OCI-LY3 (cell line): ENCODE results near the gene SLC5A10.

Experiments used
- H2AFZ ChIP-seq: fragments of 200-600, 300-600 bp; shearing (Covaris generic); 2 replicates; pipeline ENCODE4 v1.6.0; 2014; ENCODE audit warnings: antibody characterized with exemption, low read depth, low read length
- H3K27ac ChIP-seq: fragments of 200-600, 300-600 bp; sonication (generic); 2 replicates; pipeline ENCODE4 v1.5.1; 2014; ENCODE audit warnings: mild to moderate bottlenecking, low read length, moderate library complexity, mixed read lengths
- H3K27me3 ChIP-seq: fragments of 200-600, 300-600 bp; sonication (generic); 2 replicates; pipeline ENCODE4 v1.6.1; 2014; ENCODE audit warnings: low read depth, low read length, mixed read lengths
- H3K36me3 ChIP-seq: fragments of 200-600, 300-600 bp; sonication (generic); replicated peaks from 2 replicates; pipeline ENCODE3; 2014; ENCODE audit warnings: low read depth, low read length, mixed read lengths
- H3K4me1 ChIP-seq: fragments of 300-600, 200-600 bp; sonication (generic); 2 replicates; pipeline ENCODE4 v1.6.1; 2014; ENCODE audit warnings: low read length, mixed read lengths
- H3K4me2 ChIP-seq: fragments of 200-600, 300-600 bp; sonication (generic); 2 replicates; pipeline ENCODE4 v1.6.1; 2014; ENCODE audit warnings: low read length, mixed read lengths
- H3K4me3 ChIP-seq: fragments of 300-600, 200-600 bp; sonication (generic); 2 replicates; pipeline ENCODE4 v1.5.1; 2014; ENCODE audit warnings: antibody characterized with exemption, mild to moderate bottlenecking, low read length, moderate library complexity
- H3K79me2 ChIP-seq: fragments of 300-600, 200-600 bp; shearing (Covaris generic); 2 replicates; pipeline ENCODE4 v1.6.1; 2014; ENCODE audit warnings: mild to moderate bottlenecking, low read length, mixed read lengths
- H3K9ac ChIP-seq: fragments of 300-600, 200-600 bp; shearing (Covaris generic); 2 replicates; pipeline ENCODE4 v1.6.0; 2014; ENCODE audit warnings: mild to moderate bottlenecking, low read length, moderate library complexity
- H3K9me3 ChIP-seq: fragments of 200-600, 300-600 bp; shearing (Covaris generic); 2 replicates; pipeline ENCODE4 v1.6.1; 2014; ENCODE audit warnings: low read length, mixed read lengths; ENCODE audit not compliant: insufficient read depth
- H4K20me1 ChIP-seq: fragments of 200-600, 300-600 bp; sonication (generic); 2 replicates; pipeline ENCODE4 v1.6.1; 2016; ENCODE audit warnings: low read length, mixed read lengths; ENCODE audit not compliant: insufficient read depth
- CTCF ChIP-seq: fragments of 200-600, 300-600 bp; sonication (generic); IDR thresholded peaks from 2 replicates; pipeline ENCODE4 v1.5.1; 2014; ENCODE audit warnings: antibody characterized with exemption, low read length, low read depth
- EZH2phosphoT487 ChIP-seq: fragments of 200-600 bp; shearing (Covaris generic); IDR thresholded peaks from 2 replicates; pipeline ENCODE4 v1.6.1; 2018; ENCODE audit warnings: antibody characterized with exemption, mixed run types, low read depth

SLC5A10 gene

GRCh38 chr17:18956581-18956980 lies 4.6 kb downstream of the SLC5A10 start:
- Histone ChIP-seq H3K27me3 (no peaks in the 10 kb centered on the region), H3K4me2 (no peak overlapping the region), H3K79me2 (no peaks in the 10 kb centered on the region), H3K9me3 (no peaks in the 10 kb centered on the region), H3K36me3 (no peaks in the 10 kb centered on the region), H3K4me1 (peaks cover 11% of the 10 kb centered on the region), H3K27ac (no peak overlapping the region), H3K4me3 (no peak overlapping the region), H4K20me1 (no peaks in the 10 kb centered on the region), H2AFZ (no peak overlapping the region), H3K9ac (no peak overlapping the region)
- no peak for TF ChIP-seq CTCF
- no peak for TF ChIP-seq EZH2phosphoT487

GRCh38 chr17:18957831-18958230 lies 5.9 kb downstream of the SLC5A10 start:
- H2AFZ ChIP-seq, result no peak overlapping the region
- no peaks in the 10 kb centered on the region for H3K36me3 ChIP-seq
- H3K9me3 ChIP-seq, result no peaks in the 10 kb centered on the region
- H3K27ac ChIP-seq, result no peak overlapping the region
- H3K9ac ChIP-seq, result no peak overlapping the region
- H4K20me1 ChIP-seq, result no peaks in the 10 kb centered on the region
- H3K4me3 ChIP-seq, result no peak overlapping the region
- H3K79me2 ChIP-seq, result no peaks in the 10 kb centered on the region
- no peaks in the 10 kb centered on the region for H3K27me3 ChIP-seq
- TF ChIP-seq CTCF (no peak), EZH2phosphoT487 (no peak)
- no peak overlapping the region for H3K4me2 ChIP-seq
- peaks cover 21% of the 10 kb centered on the region for H3K4me1 ChIP-seq

- H3K4me1 ChIP-seq, result peaks cover 21% of the 10 kb centered on the region
Measured at GRCh38 chr17:18958611-18959010, 6.6 kb downstream of the SLC5A10 start.

GRCh38 chr17:18959071-18959844 lies 7.3 kb downstream of the SLC5A10 start:
- Histone ChIP-seq H3K4me3 (no peak overlapping the region), H3K79me2 (no peaks in the 10 kb centered on the region), H3K36me3 (no peaks in the 10 kb centered on the region), H3K9ac (no peak overlapping the region), H2AFZ (no peak overlapping the region), H3K4me2 (no peak overlapping the region), H3K27ac (no peak overlapping the region), H4K20me1 (no peaks in the 10 kb centered on the region), H3K4me1 (peaks cover 21% of the 10 kb centered on the region), H3K9me3 (no peaks in the 10 kb centered on the region), H3K27me3 (no peaks in the 10 kb centered on the region)
- TF ChIP-seq EZH2phosphoT487, result no peak
- TF ChIP-seq CTCF, result no peak

More at GRCh38 chr17:18958611-18959010, 6.6 kb downstream of the SLC5A10 start:
- Histone ChIP-seq H3K9ac (no peak overlapping the region), H2AFZ (no peak overlapping the region), H4K20me1 (no peaks in the 10 kb centered on the region), H3K4me3 (no peak overlapping the region), H3K36me3 (no peaks in the 10 kb centered on the region), H3K79me2 (no peaks in the 10 kb centered on the region), H3K27ac (no peak overlapping the region), H3K4me2 (no peak overlapping the region), H3K9me3 (no peaks in the 10 kb centered on the region), H3K27me3 (no peaks in the 10 kb centered on the region)
- TF ChIP-seq CTCF (no peak), EZH2phosphoT487 (no peak)
